GM15510 (cell line): ENCODE results near the gene EFCAB6.

Experiments
- POLR2A ChIP-seq: IDR thresholded peaks from 3 replicates; pipeline ENCODE4 v1.6.1; 2011; ENCODE audit warnings: borderline replicate concordance; ENCODE audit not compliant: insufficient read length; ENCODE audit errors: extremely low read depth

Gene EFCAB6

GRCh38 chr22:43851058-43851978 lies 39.2 kb upstream of the EFCAB6 start:
- TF ChIP-seq POLR2A = no peak

GRCh38 chr22:43850529-43850928 lies 38.4 kb upstream of the EFCAB6 start:
- no peak for TF ChIP-seq POLR2A

- TF ChIP-seq POLR2A = no peak
These were observed 37.6 kb upstream of the EFCAB6 start for GRCh38 chr22:43849731-43850130.

GRCh38 chr22:43848366-43849171 lies 36.5 kb upstream of the EFCAB6 start:
- no peak for TF ChIP-seq POLR2A

- no peak for TF ChIP-seq POLR2A
These were observed 35.5 kb upstream of the EFCAB6 start for GRCh38 chr22:43847376-43848289.

- no peak for TF ChIP-seq POLR2A
These were observed 34.9 kb upstream of the EFCAB6 start for GRCh38 chr22:43846966-43847365.

- no peak for TF ChIP-seq POLR2A
These were observed 33.9 kb upstream of the EFCAB6 start for GRCh38 chr22:43845981-43846380.

- no peak for TF ChIP-seq POLR2A
These were observed 32.7 kb upstream of the EFCAB6 start for GRCh38 chr22:43844560-43845545.

- no peak for TF ChIP-seq POLR2A
These were observed 31.9 kb upstream of the EFCAB6 start for GRCh38 chr22:43843783-43844530.

- TF ChIP-seq POLR2A = no peak
These were observed 29.6 kb upstream of the EFCAB6 start for GRCh38 chr22:43841742-43842141.

- TF ChIP-seq POLR2A = no peak
These were observed 28.7 kb upstream of the EFCAB6 start for GRCh38 chr22:43840851-43841250.

GRCh38 chr22:43840431-43840830 lies 28.3 kb upstream of the EFCAB6 start:
- TF ChIP-seq POLR2A = no peak

- no peak for TF ChIP-seq POLR2A
These were observed 27.7 kb upstream of the EFCAB6 start for GRCh38 chr22:43839781-43840180.
